Aorta (tissue), 4 donors: Measurements from ENCODE around the gene MAP3K7CL. TPM values are rescaled to one million over a fixed set of nuclear protein-coding genes. Genes with fewer than 3 reads are reported as not detected.

ENCODE experiments used
- polyA plus RNA-seq, 2 donors: library from polyadenylated mRNA; stranded (reverse); fragments of 200-250 nt; gene quantifications; one replicate each; pipeline ENCODE4 v1.2.3, GENCODE V29; 2013
- total RNA-seq, 2 donors: library from RNA; stranded (reverse); fragmentation: NEBNext Ultra II Directional; extraction: Animal tissue kit (Norgen Biotek cat#: 25700); gene quantifications; one replicate each; pipeline ENCODE4 v1.2.1, GENCODE V29; 2021
- donor health status: healthy with polysubstance abuse.
- donor health status: Bipolar disorder and iron deficiency.
- donor health status: DM: no; HTN: no; CAD: no.
- donor health status: DM: yes; HTN: yes; CAD: no.

The MAP3K7CL gene
- total and polyA plus RNA-seq, 4 donors = 19.4 to 84.6 (median 33.2) TPM

Other genes with a start within 250 kb of the MAP3K7CL start
- 10 to 100 TPM; 34.4 to 36.8 TPM for gene LTN1, start 137.8 kb upstream of the MAP3K7CL start, total RNA-seq
- 1 to 10 TPM; 2.9 to 9.6 TPM for gene LTN1, start 137.8 kb upstream of the MAP3K7CL start, polyA plus RNA-seq
- 10 to 100 TPM; 13.9 to 16.1 TPM for gene RWDD2B, start 111.3 kb upstream of the MAP3K7CL start, total RNA-seq
- 10 to 100 TPM; 26.7 to 27.2 TPM for gene RWDD2B, start 111.3 kb upstream of the MAP3K7CL start, polyA plus RNA-seq
- gene USP16, start 106.0 kb upstream of the MAP3K7CL start, total RNA-seq = 10 to 100 TPM; 33.8 to 42.8 TPM
- gene USP16, start 106.0 kb upstream of the MAP3K7CL start, polyA plus RNA-seq = 10 to 100 TPM; 38.7 to 39.8 TPM
- gene CCT8, start 57.0 kb upstream of the MAP3K7CL start, total RNA-seq = 100 to 1,000 TPM in 1 of 2 donors, 10 to 100 TPM in 1; 88.7 to 129 TPM
- 100 to 1,000 TPM; 106 to 130 TPM for gene CCT8, start 57.0 kb upstream of the MAP3K7CL start, polyA plus RNA-seq
- 100 to 1,000 TPM in 1 of 2 donors, 10 to 100 TPM in 1; 90.1 to 103 TPM for gene BACH1, start 168.3 kb downstream of the MAP3K7CL start, total RNA-seq
- gene BACH1, start 168.3 kb downstream of the MAP3K7CL start, polyA plus RNA-seq = 10 to 100 TPM; 12.1 to 14.8 TPM